ENCODE data around the gene SLC5A1.
A peak's percentile ranks its signal among the peaks of the same experiment; 100 is the strongest.
"Not testable (repeated sequence)": the region's sequence is repeated elsewhere in the genome, so short reads cannot be mapped to it uniquely, and the experiment has no call there.

The SLC5A1 gene

DNA sequence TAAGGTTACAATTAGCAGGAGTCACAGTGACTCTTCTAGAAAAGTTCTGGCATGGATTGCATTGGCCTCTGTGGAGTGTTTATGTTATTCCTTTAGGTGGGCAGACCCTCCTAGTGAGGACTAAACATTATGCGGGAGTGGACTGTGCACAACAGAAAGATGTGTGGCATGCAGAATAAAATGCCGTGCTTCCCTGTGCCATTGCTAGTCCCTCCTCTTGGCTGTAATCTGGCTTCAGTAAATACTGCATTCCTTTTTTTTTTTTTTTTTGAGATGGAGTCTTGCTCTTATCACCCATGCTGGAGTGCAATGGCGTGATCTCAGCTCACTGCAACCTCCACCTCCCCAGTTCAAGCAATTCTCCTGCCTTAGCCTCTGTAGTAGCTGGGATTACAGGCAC is 45.0 kb downstream of the SLC5A1 start:
- no peak for DNase-seq (ENCODE audit: low spot score)

DNA sequence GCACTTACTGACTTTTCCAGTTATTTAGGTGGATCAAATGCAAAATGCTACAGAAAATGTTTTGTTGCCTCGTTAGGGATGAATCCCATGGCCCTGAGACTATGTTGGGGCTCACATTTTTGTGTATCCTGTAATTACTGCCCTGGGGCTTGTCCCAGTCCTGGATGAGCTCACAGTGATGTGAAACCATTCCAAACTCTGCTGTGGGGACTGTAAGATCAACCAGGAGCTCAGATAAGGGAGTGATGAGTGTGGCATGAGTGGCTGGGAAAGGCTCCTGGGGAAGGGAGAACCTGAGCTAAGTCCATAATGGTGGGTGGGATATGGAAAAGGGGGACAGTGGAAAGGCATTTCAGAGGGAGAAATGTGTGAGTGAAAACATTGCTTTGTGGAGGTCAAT is 54.0 kb downstream of the SLC5A1 start:
- no peak for DNase-seq (ENCODE audit: low spot score)

DNA sequence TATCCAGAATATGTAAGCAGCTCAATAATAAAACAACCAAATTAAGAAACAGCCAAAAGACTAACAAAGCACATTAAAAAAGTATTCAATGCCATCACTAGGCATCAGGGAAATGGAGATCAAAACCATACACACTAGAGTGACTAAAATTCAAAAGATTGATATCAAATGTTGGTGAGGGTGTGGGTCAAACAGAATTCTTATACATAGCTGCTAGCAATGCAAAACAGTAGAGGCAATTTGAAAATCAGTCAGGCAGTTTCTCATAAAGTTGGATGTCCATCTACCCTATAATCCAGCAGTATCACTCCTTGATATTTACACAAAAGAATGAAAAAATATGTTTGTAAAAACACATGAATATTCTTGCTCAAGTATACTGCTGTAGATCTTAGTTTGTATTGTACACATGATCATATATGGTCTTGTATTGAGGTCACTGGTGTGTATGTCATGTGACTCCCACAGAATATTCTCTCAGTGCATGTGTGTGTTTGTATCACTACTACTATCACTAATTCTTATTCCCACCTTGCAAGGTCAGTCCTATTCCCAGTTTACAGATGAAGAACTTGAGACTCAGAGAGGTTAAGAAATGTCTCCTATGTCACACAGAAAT is 54.9 kb downstream of the SLC5A1 start:
- DNase-seq (ENCODE audit: low spot score) = no peak

DNA sequence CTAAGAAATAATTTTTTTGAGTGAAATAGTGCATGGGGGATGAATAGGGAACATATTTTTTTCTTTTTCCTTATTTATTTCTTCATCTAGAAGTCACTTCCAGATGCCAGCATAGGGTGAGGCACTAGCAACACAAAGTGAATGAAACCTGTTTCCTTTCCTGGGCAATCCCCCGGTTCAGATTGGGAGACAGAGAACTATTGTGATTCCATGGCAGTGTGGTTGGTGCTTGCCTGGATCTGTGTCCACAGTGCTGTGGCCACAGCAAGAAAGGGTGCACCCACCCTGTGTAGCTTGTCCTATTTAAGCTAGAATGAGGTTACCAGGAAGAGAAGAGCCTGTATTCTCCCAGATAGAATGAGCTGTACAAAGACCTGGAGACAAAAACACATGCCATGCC is 57.6 kb downstream of the SLC5A1 start:
- no peak for DNase-seq (ENCODE audit: low spot score)

DNA sequence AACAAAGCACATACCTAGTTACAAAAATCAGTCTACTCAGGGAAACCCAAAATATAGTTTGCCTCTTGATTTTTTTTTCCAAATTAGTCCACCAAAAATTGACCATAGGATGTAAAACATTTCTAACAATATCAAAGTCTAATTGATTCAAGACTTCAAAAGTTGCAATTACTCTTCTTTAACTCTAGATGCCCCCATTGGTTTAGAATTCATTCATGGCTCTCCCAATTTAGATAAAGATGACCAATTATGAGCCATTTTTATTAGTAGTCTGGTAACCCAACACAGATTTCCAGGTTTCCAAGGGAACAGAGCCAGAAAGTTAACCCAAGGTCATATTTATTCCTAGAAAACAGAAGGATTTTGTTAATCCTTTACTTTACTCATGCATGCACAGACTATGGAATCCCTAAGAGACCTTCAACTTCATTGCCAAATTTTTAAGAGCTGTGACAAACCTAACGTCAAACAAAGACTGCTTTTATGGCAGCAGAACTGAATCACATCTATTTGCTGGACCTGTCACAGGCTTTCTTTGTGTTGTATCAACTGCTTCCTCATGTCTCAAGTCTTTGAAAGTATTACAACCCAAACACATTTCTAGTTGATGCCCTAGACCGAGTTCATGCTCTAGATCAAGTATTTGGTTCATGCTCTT is 60.7 kb downstream of the SLC5A1 start:
- peak; percentile 6 for DNase-seq (ENCODE audit: low spot score)

DNA sequence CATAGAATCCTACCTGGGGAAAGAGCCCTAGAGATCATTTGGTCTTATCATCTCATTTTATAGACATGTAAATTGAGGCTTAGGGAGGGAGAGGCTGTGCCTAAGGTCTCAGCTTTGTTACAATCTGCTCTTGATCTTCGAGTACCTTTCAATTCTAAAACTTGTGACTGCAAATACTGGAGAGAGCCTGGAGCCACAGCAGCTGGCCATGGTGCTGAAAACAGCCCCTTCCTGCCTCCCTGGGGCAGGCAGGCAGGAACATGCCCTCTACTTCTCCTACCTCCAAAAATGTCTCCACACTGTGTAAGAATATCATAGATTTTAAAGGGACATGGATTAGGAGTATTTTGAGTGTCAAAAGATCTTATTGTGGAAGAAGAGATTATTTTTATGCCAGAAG is 63.9 kb downstream of the SLC5A1 start:
- no peak for DNase-seq (ENCODE audit: low spot score)

DNA sequence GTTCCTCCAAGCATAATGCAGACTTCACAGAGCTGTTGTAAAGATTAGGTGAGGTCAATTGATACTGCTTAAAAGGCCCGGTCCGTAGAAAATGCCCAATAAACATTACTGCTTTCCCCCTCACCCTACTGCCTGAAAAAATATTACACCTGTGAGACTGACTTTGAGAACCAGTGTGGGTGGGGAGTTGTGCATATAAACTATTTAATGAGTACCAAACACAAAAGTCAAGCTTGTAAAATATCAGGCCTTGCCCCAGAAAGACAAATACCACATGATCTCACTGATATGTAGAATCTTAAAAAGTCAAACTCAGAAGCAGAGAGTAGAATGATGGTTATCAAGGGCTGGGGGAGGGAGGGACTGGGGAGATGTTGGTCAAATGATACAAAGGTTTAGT is 69.3 kb downstream of the SLC5A1 start:
- DNase-seq (ENCODE audit: low spot score) = no peak

DNA sequence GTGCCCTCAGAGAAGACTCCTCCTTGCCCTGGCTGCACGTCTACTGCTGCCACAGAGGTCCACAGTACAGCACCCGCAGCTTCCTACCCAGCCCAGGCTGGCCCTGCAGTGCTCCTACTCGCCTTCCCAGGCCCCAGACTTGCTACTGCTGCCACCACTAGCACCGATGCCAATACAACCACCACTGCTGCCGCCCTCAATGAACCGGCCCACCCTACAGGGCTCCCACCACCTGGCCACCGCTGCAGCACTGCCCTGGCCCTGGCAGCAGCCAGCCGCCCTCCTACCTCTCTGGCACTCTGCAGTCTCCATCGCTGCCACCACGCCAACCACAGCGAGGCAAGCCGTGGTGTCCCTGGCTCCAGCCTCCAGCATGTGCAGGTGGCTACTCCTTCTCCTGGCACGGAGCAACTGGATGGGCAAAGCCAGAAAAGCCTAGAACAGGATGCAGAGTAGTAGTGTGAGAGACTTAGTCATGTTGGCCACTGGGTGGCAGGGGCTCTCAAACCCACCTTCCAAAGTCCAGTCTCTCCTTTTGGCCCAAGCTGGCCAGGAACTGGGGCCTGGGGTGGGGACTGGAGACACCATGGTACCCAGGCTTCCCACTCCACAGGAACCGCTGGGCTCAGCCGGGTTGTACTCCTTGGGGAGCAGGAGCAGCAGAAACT is 76.6 kb downstream of the SLC5A1 start:
- DNase-seq (ENCODE audit: low spot score) = no peak

DNA sequence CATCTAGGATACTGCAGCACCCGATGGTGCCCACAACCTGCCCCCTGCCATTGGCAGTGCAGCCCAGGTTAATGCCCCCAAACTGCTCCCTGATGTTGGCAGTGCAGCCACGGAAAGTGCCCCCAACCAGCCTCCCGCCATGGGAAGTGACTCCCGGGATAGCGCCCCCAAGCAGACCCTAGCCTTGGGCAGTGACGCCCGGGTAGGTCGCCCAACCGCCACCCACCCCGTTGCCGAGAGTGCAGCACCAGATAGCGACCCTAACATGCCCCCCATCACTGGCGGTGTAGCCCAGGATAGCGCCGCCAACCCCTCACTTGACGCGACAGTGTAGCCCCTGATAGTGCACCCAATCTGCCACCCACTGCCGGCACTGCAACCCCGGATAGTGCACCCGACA is 77.5 kb downstream of the SLC5A1 start:
- DNase-seq (ENCODE audit: low spot score) = no peak

DNA sequence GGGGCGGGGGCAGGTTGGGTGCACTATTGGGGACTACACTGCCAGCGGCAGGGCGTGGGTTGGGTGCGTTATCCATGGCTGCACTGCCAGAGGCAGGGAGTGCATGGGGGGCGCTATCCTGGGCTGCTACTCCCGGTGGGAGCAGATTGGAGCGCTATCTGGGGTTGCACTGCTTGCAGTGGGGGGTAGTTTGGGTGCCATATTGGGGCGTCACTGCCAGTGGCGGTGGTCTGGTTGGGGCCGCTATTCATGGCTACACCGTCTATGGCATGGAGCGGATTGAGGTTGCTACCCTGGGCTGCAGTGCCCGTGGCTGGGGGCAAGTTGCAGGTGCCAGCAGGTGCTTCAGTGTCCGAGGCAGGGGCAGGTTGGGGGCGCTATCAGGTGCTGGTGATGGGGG is 79.8 kb downstream of the SLC5A1 start:
- no peak for DNase-seq (ENCODE audit: low spot score)

DNA sequence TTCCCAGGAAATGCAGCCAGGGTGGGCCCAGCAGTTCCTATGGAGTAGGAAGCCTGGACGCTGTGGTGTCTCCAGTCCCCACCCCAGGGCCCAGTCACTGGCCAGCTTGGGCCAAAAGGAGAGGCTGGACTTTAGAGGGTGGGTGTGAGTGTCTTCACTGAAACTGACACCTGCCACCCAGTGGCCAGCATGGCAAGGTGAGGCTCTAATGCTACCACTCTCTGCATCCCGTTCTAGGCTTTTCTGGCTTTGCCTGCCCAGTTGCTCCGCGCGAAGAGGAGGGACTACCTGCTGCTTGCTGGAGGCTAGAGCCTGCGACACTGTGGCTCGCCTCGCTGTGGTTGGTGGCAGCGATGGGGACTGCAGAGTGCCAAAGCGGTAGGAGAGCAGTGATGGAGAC is 80.6 kb downstream of the SLC5A1 start:
- no peak for DNase-seq (ENCODE audit: low spot score)

DNA sequence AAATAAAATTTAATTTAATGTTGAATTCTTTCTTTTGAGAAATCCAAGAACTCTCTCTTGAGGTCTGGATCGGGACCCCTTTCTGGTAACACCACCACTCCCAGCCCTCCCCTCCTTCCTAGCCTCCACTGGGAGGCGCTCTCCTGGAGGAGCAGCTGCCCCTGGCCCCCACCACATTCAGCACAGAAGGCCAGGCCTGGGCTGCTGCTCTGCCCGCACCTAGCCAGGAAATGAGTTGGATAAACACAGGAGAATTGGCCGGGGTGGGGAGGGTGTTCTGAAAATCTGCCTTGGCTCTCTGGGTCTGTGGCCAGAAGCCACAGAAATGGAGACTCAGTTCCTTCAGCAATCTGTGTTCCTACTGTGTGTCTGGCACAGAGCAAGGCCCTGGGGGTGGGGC is 84.8 kb downstream of the SLC5A1 start:
- DNase-seq (ENCODE audit: low spot score) = no peak

DNA sequence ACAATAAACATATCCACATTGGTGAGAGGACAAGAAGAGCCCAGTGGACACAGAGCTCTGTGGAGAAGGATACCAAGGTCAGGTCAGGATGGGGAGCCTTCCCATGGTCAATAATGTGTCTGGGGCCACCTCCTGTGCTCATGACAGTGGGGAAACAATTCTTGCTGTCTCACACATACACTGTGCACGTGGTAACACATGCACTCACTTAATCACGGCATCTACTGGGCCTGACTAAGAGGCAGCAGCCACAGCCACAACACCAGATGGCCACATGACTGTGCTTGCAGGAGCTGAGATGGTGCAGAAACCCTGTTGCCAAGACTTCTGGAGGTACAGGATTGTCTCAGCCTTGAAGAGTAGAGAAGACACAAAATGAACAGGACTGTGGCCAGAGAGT is 87.4 kb downstream of the SLC5A1 start:
- no peak for DNase-seq (ENCODE audit: low spot score)

DNA sequence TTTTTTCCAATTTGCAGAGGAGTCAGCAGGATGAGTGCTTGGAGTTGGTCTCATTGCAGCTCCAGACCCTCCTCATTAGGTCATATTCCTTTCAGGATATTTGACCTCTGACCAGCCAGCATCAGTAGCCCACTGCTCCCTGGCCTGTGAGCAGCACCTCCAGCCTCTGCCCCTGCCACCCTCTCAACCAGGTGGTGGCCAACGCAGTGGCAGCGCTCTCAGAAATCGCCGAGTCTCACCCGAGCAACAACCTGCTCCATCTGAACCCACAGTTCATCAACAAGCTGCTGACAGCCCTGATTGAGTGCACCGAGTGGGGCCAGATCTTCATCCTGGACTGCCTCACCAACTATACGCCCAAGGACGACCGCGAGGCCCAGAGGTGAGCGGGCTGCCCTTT is 89.1 kb downstream of the SLC5A1 start:
- DNase-seq (ENCODE audit: low spot score) = no peak

DNA sequence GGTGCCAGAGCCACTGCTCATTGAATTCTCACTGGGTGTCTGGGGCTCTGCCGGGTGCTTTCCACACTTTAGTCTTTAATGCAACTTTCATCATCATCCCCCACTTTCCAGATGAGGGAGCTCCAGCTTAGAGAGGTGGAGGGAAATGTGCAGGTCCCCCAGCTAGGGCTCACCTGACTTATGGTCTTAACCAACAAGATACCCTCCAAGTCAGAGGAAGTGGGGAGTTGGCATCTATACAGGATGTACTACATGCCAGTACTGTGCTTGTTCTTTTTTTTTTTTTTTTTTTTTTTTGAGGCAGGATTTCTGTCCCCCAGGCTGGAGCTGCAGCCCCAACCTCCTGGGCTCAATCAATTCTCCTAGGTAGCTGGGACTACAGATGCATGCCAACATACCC is 89.7 kb downstream of the SLC5A1 start:
- DNase-seq (ENCODE audit: low spot score) = no peak

DNA sequence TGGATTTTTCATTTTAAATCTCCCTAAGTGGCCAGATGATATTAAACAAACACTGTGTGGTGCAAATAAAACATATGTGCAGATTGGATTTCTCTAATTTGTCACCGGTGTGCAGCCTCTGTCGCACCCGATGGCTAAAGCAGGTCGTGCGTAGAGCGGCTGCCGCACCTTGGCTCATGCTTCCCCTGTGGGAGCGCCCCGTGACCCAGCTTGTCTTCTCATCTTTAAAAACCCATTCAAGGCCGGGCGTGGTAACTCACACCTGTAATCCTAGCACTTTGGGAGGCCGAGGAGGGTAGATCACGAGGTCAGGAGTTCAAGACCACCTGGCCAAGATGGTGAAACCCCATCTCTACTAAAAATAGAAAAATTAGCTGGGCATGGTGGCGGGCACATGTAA is 91.7 kb downstream of the SLC5A1 start:
- DNase-seq (ENCODE audit: low spot score) = not testable (repeated sequence)

DNA sequence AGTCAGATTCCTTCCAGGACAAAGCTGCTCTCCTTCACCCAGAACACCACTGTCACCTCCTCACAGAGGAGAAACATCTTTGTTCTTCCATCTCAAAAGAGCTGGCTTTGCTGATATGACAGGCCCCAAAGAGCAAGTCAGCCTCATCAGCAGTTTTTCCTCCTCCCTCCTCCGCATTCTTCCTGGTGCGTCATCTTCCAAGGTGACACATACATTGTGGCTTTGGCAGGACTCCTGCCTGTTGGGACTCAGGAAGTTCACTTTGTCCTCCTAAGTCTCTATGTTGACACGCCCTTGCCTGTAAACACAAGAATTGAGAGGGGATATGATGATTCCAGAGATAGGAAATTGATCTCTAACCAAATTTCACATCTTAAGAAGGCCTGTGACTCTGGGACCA is 92.9 kb downstream of the SLC5A1 start:
- DNase-seq (ENCODE audit: low spot score) = not testable (repeated sequence)

DNA sequence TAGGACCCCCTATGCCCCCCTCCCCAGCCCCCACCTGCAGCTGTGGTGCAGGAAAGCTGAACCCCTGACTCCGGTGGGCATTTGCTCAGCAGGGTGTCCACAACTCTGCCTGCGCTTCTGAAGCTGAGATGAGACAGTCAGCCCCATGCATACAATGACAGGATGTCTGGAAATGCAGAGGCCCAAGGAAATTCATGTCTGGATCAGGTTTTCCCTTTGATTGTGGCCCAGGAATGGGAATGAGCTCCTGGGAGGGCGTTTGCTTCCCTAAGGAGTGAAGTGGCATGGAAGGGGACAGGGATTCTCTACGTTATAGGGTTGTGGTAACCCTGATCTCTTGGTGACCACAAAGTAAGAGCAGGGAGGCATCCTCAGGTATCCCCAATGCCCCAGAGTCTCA is 93.8 kb downstream of the SLC5A1 start:
- DNase-seq (ENCODE audit: low spot score) = not testable (repeated sequence)

DNA sequence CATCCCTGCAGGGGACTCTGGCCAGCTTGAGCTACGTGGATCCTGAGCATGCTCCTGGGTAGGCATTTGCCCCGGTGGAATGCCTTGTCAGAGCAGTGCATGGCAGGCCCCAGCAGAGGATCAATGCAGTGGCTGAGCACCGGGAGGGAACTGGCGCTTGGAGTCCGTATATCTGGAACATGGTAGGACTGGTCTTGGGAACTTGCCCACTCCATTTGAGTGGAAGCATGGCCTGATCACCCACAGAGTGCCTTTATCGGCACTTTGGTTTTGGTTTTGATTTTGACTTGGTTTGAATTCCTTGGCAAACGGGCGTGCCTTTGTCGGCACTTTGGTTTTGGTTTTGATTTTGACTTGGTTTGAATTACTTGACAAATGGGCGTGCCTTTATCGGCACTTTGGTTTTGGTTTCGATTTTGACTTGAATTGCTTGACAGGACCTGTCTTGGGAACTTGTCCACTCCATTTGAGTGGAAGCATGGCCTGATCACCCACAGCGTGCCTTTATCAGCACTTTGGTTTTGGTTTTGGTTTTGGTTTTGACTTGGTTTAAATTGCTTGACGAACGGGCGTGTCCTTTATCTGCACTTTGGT is 94.8 kb downstream of the SLC5A1 start:
- DNase-seq (ENCODE audit: low spot score) = peak; percentile 13

DNA sequence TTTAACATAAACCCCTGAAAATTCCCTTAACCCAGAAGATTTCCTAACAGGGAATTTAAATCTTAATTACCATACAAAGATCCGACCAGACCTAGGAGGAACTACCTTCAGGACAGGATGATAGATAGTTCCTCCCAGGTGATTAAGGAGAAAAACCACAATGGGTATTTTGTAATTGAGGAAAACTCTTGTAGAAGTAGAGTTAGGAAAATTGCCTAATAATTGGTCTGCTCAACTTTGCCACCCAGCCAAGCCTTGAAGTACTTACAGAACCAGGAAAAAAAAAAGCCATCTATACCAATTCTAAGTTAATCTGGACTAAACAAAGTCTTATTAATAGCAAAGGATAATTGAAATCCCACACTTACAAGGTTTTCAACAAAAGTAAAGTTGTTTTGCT is 95.5 kb downstream of the SLC5A1 start:
- not testable (repeated sequence) for DNase-seq (ENCODE audit: low spot score)

DNA sequence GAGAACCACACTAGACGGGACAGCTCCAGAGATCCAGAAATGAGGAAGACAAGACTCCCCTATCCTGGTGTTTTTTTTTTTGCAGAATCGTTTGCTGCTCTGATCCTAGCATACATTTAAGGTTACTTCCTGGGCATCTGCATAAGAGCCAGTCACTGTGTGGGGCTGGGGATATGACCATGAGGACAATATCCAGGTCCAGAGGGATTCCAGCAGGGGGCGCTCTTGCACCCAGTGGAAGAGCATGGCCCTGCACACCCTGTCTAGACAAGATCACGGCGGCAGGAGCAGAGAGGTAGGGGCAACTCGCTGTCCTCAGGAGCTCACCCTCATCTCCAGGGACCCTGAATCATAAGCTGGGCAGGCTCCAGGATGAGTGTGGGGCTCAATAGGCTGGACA is 97.6 kb downstream of the SLC5A1 start:
- DNase-seq (ENCODE audit: low spot score) = not testable (repeated sequence)

DNA sequence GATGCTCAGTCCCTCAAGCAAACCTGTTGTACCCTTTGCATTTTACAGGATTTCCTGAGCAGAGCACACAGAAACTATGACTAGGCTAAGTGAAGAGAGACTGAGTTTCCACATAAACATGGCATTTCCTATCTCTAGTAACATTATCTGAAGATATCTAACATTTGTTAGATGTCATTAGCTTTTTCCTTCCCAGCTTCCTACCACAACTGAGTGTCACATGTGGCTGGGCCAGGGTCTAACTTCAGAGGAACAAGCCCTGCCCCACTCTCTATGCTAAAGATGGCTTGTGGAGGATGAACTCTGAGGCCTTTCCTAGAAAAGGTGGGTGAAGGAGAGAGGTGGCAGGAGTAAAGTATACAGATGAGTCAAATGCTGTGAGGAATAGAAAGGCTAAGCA is 99.5 kb downstream of the SLC5A1 start:
- DNase-seq (ENCODE audit: low spot score) = no peak
